HG02884 (cell line): ENCODE measurements around the gene DEK.

Experiments used
- ATAC-seq: cut with Tn5 transposase; IDR thresholded peaks from one replicate; pipeline ENCODE4 v1.9.1; 2021; ENCODE audit warnings: mild to moderate bottlenecking, moderate library complexity; ENCODE audit not compliant: unreplicated experiment

DEK gene

DNA sequence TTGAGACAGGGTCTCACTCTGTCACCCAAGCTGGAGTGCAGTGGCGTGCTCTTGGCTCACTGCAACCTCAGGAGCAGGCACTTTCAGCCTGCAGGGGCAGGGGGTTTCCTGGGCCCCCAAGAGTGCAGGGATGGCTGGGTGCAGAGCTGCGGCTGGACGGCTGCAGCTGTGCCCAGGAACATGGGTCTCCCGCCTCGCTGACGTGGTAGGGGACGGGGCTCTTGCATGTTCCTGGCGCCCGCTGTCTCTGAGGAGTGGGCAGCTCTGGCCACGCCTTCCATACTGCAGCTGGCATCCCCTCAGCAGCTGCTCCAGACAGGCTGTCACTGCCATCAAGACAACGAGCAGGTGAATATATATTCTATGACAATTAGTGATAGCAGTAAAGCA, 2.2 kb upstream of the DEK start:
- ATAC-seq = no peak

DNA sequence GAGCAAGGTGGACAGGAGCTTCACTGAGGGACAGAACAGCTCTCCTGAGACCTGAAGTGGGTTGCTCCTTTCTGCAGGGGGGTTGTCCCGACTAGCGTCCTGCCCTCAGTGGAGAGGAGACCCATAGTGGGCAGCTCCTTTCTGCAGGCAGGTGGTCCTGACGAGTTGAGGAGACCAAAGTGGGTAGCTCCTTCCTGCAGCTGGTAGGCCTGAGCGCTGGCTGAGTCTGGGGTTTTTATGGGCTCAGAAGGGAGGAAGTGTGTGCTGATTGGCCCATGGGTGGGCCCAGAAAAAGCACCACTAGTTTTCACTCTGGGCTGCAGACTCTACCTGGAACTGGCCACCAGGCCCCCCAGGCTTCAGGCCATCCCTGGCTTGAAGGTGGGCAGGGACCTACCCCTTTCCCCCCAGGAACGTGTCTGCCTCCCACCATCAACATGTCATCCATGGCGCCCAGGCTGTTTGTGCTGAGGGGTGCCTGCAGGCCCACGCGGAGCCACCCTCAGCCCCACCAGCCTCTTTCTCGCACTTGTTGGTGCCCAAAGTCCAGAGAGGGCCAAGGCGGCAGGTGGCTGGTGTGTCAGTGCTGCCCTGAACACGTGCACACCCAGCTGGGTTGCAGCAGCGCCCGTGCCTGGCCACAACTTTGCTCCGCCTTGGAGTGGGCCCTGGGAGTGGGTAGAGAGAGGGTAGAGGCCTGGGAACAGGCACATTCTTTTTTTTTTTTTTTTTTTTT, 1.6 kb upstream of the DEK start:
- ATAC-seq = no peak

DNA sequence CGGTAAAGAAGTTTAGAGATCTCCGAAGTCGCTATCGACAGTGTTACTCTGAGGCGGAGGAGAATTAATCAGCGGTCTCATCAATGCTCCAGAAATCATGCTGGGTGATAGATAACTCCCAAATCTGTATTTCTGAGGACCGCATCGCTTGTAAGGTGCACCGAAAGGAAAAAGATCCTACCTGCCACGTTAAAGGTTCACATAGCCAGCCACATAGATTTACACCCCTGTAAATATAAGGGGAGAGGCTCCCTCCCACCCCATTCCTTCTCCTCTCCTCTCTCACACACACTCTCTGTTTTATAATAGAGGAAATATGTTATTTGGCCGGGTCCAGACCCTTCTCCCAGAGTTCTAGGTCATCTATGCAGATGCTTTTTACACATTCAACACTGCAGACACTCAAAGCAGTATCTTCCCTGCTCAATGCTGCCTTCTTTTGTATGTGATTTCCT, 620 bp upstream of the DEK start:
- ATAC-seq = no peak

DNA sequence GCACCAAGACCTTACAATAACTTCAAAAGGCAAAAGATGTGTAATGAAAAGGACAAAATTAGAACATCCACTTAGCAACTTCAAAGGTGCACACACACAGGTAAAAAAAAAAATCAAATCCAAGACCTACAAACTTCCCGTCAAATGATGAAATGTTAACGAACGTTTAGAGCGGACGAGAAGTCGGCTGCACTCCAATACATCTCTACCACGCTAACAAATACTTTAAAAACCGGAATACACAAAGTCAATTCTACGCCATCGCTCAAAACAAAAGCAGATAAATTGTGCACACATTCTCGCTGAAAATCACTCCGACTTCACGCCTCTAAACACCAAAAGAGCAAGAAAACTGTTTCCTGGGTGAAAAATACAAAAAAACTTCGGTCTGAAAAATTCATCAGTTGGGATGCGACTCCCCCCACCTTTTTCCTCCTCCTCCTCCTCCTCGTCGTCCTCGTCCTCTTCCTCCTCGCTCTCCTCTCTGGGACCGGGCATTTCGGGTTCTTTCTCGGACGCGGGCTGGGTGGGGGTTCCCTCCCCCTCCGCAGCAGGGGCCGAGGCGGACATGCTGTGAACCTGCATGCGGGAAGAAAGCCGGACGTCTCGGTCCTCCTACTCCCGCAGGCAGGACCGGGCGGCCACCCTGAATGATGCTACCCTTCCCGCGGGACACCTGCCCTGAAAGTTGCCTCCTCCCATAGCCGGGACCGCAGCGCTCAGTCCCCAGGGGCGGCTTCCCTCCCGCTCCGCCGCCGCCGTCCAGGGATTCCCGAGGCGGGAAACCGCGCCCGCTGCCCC, 712 bp downstream of the DEK start:
- peak; percentile 0 for ATAC-seq

- peak; percentile 53 for ATAC-seq
Observed at GRCh38 chr6:18262702-18263417, 1.5 kb downstream of the DEK start.

GRCh38 chr6:18261877-18262276, 2.5 kb downstream of the DEK start:
- ATAC-seq = no peak

DNA sequence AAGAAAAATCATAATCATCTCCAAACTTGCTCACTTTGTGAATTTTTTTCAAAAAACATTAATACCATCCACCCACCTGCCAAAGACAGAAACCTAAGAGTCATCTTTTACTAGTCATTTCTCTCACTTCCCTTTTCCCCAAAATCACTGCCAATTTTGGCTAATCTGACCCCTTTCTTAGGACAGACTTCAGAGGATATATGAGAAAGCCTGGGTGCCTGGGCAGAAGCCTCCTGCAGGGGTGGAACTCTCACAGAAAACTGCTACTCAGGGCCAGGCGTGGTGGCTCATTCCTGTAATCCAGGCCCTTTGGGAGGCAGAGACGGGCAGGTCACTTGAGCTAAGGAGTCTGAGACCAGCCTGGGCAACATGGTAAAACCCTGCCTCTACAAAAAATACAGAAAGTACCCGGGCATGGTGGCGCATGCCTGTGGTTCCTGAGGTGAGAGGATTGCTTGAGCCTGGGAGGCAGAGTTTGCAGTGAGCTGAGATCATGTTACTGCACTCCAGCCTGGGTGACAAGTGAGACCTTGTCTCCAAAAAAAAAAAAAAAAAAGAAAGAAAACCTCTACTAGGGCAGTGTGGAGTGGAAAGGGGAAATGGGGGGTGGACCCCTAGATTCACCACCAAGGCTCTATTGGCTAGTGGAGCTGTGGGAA, 3.8 kb downstream of the DEK start:
- ATAC-seq = peak; percentile 43

DNA sequence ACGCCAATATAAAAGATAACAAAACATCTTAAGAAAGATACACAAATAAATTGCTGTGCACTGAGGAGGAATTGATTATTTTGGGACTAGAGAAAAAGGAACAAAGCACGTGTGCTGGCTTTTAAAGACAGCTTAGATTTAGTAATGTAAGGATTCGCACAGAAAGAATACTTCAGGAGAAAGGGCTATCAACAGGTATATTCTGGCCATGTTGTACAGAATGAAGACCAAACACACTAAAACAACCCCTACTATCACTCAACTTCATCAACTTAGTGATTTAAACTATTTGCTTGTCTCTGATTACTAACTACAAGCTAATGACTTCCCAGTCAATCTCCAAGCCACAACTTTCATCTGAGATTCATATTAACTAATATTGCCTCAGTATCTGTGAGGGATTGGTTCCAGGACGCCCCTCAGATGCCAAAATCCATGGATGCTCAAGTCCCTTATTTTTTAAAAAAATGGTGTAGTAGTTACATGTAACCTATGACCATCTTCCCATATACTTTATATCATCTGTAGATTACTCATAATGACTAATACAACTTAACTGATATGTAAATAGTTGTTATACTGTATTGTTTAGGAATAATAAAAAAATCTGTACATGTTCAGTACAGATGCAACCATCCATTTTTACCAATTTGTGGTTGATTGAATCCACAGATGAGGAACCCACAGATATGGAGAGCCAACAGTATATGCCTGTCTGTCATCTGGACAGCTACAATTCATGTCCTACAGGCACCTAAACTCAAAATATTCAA, 4.5 kb downstream of the DEK start:
- ATAC-seq = no peak

DNA sequence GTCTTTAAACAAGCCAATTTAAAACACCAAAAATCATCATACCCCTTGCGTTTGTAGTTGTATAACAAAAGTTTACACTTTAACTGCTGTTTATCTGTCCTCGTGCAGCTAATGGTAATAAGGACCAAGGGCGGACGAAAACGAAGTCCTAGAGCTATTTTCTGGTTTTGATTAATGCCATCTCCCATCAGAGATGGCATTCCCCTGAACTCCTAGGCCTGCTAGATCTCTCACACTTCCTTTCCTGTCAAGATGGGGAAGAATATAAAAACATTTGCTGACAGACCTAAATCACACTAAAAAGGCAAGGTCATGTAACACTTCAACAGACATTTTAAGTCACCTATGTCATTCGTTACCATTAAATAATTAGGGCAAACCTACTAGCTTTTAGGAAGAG, 9.5 kb downstream of the DEK start:
- ATAC-seq = no peak

GRCh38 chr6:18253635-18254034, 10.7 kb downstream of the DEK start:
- no peak for ATAC-seq

GRCh38 chr6:18249271-18249670, 15.1 kb downstream of the DEK start:
- ATAC-seq = no peak

- ATAC-seq = no peak
Observed at GRCh38 chr6:18248698-18249097, 15.6 kb downstream of the DEK start.

DNA sequence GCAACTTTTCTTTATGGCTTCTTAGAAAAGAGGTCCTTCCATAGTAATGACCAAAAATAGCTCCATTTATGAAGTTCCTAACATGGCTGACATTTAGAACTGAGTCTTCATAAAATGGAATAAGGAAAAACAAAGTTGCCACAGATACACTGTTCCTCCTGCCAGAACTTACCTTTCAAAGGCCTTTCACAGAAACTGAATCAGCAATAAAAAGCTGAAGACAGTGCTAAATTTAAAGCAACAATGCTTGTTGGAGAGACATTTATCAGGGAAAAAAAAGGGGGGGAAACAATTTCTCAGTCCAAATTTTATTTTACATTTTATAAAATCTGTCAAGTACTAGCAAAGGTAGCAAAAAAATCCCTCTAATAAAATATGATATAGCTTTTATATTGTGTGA, 17.3 kb downstream of the DEK start:
- no peak for ATAC-seq

GRCh38 chr6:18246205-18246604, 18.1 kb downstream of the DEK start:
- no peak for ATAC-seq

GRCh38 chr6:18245642-18246041, 18.7 kb downstream of the DEK start:
- no peak for ATAC-seq

DNA sequence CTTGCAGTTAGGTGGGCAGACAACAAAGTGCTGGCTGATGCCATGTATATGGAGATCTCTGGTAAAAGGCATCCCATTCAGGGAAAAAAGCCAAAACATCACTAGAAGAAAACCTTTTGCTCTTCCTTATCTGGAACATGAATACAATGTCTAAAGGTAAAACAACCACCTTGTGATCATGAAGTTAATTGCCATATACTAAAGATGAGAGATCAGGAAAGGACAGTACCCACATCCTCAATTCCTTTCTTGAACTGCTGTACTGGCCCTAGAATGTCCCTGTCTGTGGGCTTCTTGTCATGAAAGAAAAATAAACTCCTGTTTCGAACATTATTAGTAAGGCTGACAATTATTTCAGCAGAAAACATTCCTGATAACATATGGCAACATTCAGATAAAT, 19.3 kb downstream of the DEK start:
- ATAC-seq = no peak

DNA sequence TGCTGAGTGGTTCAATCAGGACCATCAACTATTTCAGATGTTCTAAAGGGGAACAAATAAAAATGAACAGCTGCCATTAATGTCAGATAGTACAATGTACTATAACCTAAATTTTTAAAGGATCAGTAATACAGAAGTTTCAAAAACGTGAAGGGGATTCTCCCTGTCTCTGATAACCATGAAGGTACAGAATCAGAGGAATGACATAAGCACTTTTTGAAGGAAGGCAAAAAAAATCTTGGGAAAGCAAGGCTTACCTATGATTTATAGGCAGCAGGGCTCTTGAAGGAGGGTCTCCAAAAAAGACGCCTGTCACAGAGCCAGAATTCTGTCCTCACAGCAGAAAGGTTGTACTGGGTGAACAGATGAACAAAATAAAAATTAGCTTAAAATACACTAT, 20.1 kb downstream of the DEK start:
- ATAC-seq = no peak

DNA sequence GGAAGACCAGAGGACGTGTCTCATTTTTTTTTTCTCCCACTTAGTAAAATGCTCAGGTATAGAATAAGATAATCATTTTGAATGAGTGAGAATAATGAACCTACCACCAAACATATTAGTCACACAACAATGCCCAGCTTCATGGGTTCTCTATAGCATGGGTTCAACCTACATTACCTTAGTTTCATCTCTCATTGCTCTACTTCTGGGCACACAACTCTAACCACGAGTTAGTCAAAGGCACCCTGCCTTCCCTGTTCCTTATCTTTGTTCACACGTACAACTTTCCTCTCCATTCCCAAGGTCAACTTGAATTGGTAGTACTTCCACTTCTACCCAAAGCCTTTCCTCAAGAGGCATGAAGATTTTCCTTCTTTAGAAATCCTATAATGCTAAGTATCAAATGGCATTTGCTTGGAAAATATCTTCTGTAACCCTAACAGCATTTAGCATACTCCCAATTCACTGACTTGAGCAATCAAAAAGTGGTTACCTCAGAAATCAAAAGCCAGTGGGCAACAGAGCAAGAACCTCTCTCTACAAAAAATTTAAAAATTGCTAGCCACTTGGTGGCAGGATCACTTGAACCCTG, 20.9 kb downstream of the DEK start:
- no peak for ATAC-seq

- ATAC-seq = no peak
Observed at GRCh38 chr6:18242062-18242851, 22.1 kb downstream of the DEK start.
